Kidney capillary endothelial cell (primary cell): ENCODE measurements around the gene CIP2A.
"Not testable (repeated sequence)": the region's sequence is repeated elsewhere in the genome, so short reads cannot be mapped to it uniquely, and the experiment has no call there.

Experiments
- DNase-seq: peaks from one replicate; pipeline ENCODE4 v3.0.0-alpha.2; 2018; ENCODE audit warnings: low spot score

Gene CIP2A

GRCh38 chr3:108589081-108589997 is at the start of gene CIP2A, which contains the start of gene DZIP3:
CIP2A (minus strand) TSS chr3:108589438; CDS start chr3:108589375, 63 bp downstream.
DZIP3 (plus strand) TSS chr3:108589722; CDS start chr3:108605407, 15,685 bp downstream.
- DNase-seq, result peak; percentile 86

- DNase-seq, result no peak
These were observed 40.7 kb upstream of the CIP2A start for GRCh38 chr3:108629974-108630373.

- no peak for DNase-seq
These were observed 34.3 kb upstream of the CIP2A start for GRCh38 chr3:108623504-108623903.

- DNase-seq, result no peak
These were observed 31.0 kb upstream of the CIP2A start for GRCh38 chr3:108620250-108620649.

- not testable (repeated sequence) for DNase-seq
These were observed 26.9 kb upstream of the CIP2A start for GRCh38 chr3:108616090-108616489.

GRCh38 chr3:108610651-108611050 is 21.4 kb upstream of the CIP2A start:
- DNase-seq, result no peak

- DNase-seq, result no peak
These were observed 19.5 kb upstream of the CIP2A start for GRCh38 chr3:108608750-108609149.

GRCh38 chr3:108605491-108605890 is 16.3 kb upstream of the CIP2A start:
- DNase-seq, result no peak

- no peak for DNase-seq
These were observed 15.8 kb upstream of the CIP2A start for GRCh38 chr3:108605028-108605427.

GRCh38 chr3:108603691-108604090 is 14.5 kb upstream of the CIP2A start:
- peak; percentile 17 for DNase-seq

- DNase-seq, result no peak
These were observed 13.7 kb upstream of the CIP2A start for GRCh38 chr3:108602935-108603294.

GRCh38 chr3:108602249-108602934 is 13.2 kb upstream of the CIP2A start:
- no peak for DNase-seq

- DNase-seq, result no peak
These were observed 10.6 kb upstream of the CIP2A start for GRCh38 chr3:108599677-108600409.

GRCh38 chr3:108598375-108598774 is 9.1 kb upstream of the CIP2A start:
- no peak for DNase-seq

GRCh38 chr3:108595321-108595720 is 6.1 kb upstream of the CIP2A start:
- no peak for DNase-seq

GRCh38 chr3:108590460-108590859 is 1.2 kb upstream of the CIP2A start:
- no peak for DNase-seq

- no peak for DNase-seq
These were observed 723 bp upstream of the CIP2A start for GRCh38 chr3:108589998-108590323.

GRCh38 chr3:108588601-108589000 is 637 bp downstream of the CIP2A start:
- peak; percentile 16 for DNase-seq

- DNase-seq, result no peak
These were observed 11.2 kb downstream of the CIP2A start for GRCh38 chr3:108578064-108578463.

GRCh38 chr3:108569336-108569735 is 19.9 kb downstream of the CIP2A start:
- no peak for DNase-seq

GRCh38 chr3:108566599-108566998 is 22.6 kb downstream of the CIP2A start:
- DNase-seq, result no peak

GRCh38 chr3:108565506-108565905 is 23.7 kb downstream of the CIP2A start:
- no peak for DNase-seq

- DNase-seq, result no peak
These were observed 24.7 kb downstream of the CIP2A start for GRCh38 chr3:108564564-108564963.
